Fibroblast of lung (primary cell): Measurements from ENCODE around the gene DNAH1.

ENCODE experiments used
- CTCF ChIP-seq, 2 donors: IDR thresholded peaks in 1 of 2; conservative IDR thresholded peaks in 1 of 2; 1 replicate in 1 of 2; 2 replicates in 1 of 2; pipeline ENCODE4 v1.5.1; 2011 to 2012; ENCODE audit warnings: low read length in 2 of 2, control low read depth in 1 of 2, inconsistent platforms in 1 of 2, low read depth in 1 of 2, mild to moderate bottlenecking in 1 of 2
- EZH2 ChIP-seq: IDR thresholded peaks from 2 replicates; pipeline ENCODE4 v1.5.1; 2012; ENCODE audit warnings: low read length, control low read depth, mild to moderate bottlenecking; ENCODE audit errors: missing control alignments

DNA sequence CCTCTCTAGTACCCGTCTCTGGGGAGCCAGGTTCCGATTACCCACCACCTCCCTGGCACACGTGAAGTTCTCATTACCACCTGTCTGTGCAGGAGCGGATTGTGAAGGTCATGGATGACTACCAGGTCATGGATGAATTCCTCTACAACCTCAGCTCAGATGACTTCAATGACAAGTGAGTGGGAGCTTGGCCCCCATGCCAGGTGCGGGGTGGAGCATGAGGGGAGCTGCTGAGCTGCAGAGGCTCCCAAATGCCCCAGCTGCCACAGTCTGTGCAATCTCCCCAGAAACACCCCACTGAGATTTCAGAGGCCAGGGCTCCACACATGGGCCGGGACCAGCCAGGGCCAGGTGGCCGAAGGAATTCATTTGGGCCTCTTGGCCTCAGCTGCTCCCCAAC is 34.3 kb downstream of the DNAH1 start:
- TF ChIP-seq CTCF (conservative IDR thresholded peaks at IDR 0.05 in 1 of 2, IDR thresholded peaks at IDR 0.05 in 1 of 2; ENCODE audit: low read depth in 1 of 2, low read length in 2 of 2) = no peak
- no peak for TF ChIP-seq EZH2
